Neural cell (in vitro differentiated cells): ENCODE data around the gene DNAJA3. TPM values are rescaled to one million over a fixed set of nuclear protein-coding genes. Genes with fewer than 3 reads are reported as not detected.

Source experiments
- H2AFZ ChIP-seq: fragments of 200-600, 300-800 bp; sonication (generic), shearing (Covaris generic); 2 replicates; pipeline ENCODE4 v1.6.0; 2014; ENCODE audit warnings: low read depth, mild to moderate bottlenecking, antibody characterized with exemption, low read length, moderate library complexity
- H3F3A ChIP-seq: fragments of 200-600 bp; shearing (Covaris generic); 2 replicates; pipeline ENCODE4 v1.6.1; 2016; ENCODE audit warnings: mild to moderate bottlenecking, moderate library complexity, mixed read lengths, antibody characterized with exemption, low read length; ENCODE audit not compliant: insufficient read depth, poor library complexity, severe bottlenecking
- H3K27ac ChIP-seq: fragments of 200-600, 300-800 bp; sonication (generic), shearing (Covaris generic); 2 replicates; pipeline ENCODE4 v1.5.1; 2014; ENCODE audit warnings: mild to moderate bottlenecking, low read length, moderate library complexity
- H3K27me3 ChIP-seq: fragments of 300-800, 200-600 bp; sonication (generic), shearing (Covaris generic); 2 replicates; pipeline ENCODE4 v1.6.0; 2014; ENCODE audit warnings: mild to moderate bottlenecking, low read depth, low read length, moderate library complexity; ENCODE audit not compliant: insufficient read depth
- H3K36me3 ChIP-seq: fragments of 300-800, 200-600 bp; sonication (generic), shearing (Covaris generic); 2 replicates; pipeline ENCODE4 v1.5.1; 2014; ENCODE audit warnings: mild to moderate bottlenecking, antibody characterized with exemption, low read length, moderate library complexity; ENCODE audit not compliant: insufficient read depth
- H3K4me2 ChIP-seq: fragments of 300-800, 200-600 bp; sonication (generic), shearing (Covaris generic); 2 replicates; pipeline ENCODE4 v1.6.0; 2014; ENCODE audit warnings: mild to moderate bottlenecking, low read length
- H3K4me3 ChIP-seq: fragments of 300-800, 200-600 bp; sonication (generic), shearing (Covaris generic); 2 replicates; pipeline ENCODE4 v1.5.1; 2014; ENCODE audit warnings: mild to moderate bottlenecking, low read length, moderate library complexity
- H3K79me2 ChIP-seq: fragments of 200-600 bp; shearing (Covaris generic); replicated peaks from 2 replicates; pipeline ENCODE4 v1.6.0; 2014; ENCODE audit warnings: mild to moderate bottlenecking, low read length, moderate library complexity; ENCODE audit not compliant: insufficient read depth
- H3K9ac ChIP-seq: fragments of 300-800, 200-600 bp; sonication (generic), shearing (Covaris generic); 2 replicates; pipeline ENCODE4 v1.6.1; 2016; ENCODE audit warnings: mild to moderate bottlenecking, low read length, mixed read lengths
- H3K9me2 ChIP-seq: fragments of 200-600 bp; shearing (Covaris generic); 2 replicates; pipeline ENCODE4 v1.6.1; 2016; ENCODE audit warnings: mild to moderate bottlenecking, low read length, mixed read lengths; ENCODE audit not compliant: insufficient read depth
- H3K9me3 ChIP-seq: fragments of 200-600, 300-800 bp; sonication (generic), shearing (Covaris generic); 2 replicates; pipeline ENCODE4 v1.6.1; 2016; ENCODE audit warnings: mild to moderate bottlenecking, mixed run types, low read length, moderate library complexity, mixed read lengths
- H4K20me1 ChIP-seq: fragments of 200-600 bp; shearing (Covaris generic); 2 replicates; pipeline ENCODE4 v1.6.1; 2016; ENCODE audit warnings: mild to moderate bottlenecking, mixed run types; ENCODE audit not compliant: insufficient read depth
- CTCF ChIP-seq: fragments of 450-650 bp; IDR thresholded peaks from 2 replicates; pipeline ENCODE4 v1.5.1; 2014; ENCODE audit warnings: antibody characterized with exemption, mild to moderate bottlenecking, moderate library complexity; ENCODE audit not compliant: poor library complexity, severe bottlenecking
- EP300 ChIP-seq: fragments of 450-650 bp; conservative IDR thresholded peaks from 2 replicates; pipeline ENCODE4 v1.6.1; 2014; ENCODE audit warnings: antibody characterized with exemption, mild to moderate bottlenecking, moderate library complexity; ENCODE audit not compliant: poor library complexity, severe bottlenecking
- EZH2 ChIP-seq: fragments of 200-600, 300-800 bp; shearing (Covaris generic), sonication (generic); IDR thresholded peaks from 2 replicates; pipeline ENCODE4 v1.6.1; 2014; ENCODE audit warnings: antibody characterized with exemption, low read length, borderline replicate concordance, mild to moderate bottlenecking; ENCODE audit not compliant: insufficient read depth, poor library complexity, severe bottlenecking
- MXI1 ChIP-seq: fragments of 450-650 bp; conservative IDR thresholded peaks from 2 replicates; pipeline ENCODE4 v1.6.1; 2014; ENCODE audit warnings: antibody characterized with exemption, mild to moderate bottlenecking; ENCODE audit not compliant: poor library complexity, severe bottlenecking
- POLR2AphosphoS5 ChIP-seq: IDR thresholded peaks from 2 replicates; pipeline ENCODE4 v1.6.1; 2012
- RAD21 ChIP-seq: fragments of 450-650 bp; conservative IDR thresholded peaks from 2 replicates; pipeline ENCODE4 v1.6.1; 2014; ENCODE audit warnings: antibody characterized with exemption, mild to moderate bottlenecking, moderate library complexity
- SMC3 ChIP-seq: fragments of 450-650 bp; conservative IDR thresholded peaks from 2 replicates; pipeline ENCODE4 v1.6.1; 2014; ENCODE audit warnings: antibody characterized with exemption, mild to moderate bottlenecking, moderate library complexity; ENCODE audit not compliant: poor library complexity
- TAF1 ChIP-seq: IDR thresholded peaks from 2 replicates; pipeline ENCODE4 v1.6.1; 2012; ENCODE audit warnings: low read depth
- polyA plus RNA-seq: library from polyadenylated mRNA; depleted of rRNA; stranded (reverse); fragments of >200 nt; gene quantifications from 2 replicates; pipeline ENCODE4 v1.2.3, GENCODE V29; 2014
- TF ChIP-seq, protein P1 (sequence below): IDR thresholded peaks from 2 replicates; pipeline ENCODE4 v1.6.1; 2012; ENCODE audit warnings: borderline replicate concordance

DNAJA3 gene
- polyA plus RNA-seq, 1 donor from 2014 or later, result 44.8 TPM

DNA sequence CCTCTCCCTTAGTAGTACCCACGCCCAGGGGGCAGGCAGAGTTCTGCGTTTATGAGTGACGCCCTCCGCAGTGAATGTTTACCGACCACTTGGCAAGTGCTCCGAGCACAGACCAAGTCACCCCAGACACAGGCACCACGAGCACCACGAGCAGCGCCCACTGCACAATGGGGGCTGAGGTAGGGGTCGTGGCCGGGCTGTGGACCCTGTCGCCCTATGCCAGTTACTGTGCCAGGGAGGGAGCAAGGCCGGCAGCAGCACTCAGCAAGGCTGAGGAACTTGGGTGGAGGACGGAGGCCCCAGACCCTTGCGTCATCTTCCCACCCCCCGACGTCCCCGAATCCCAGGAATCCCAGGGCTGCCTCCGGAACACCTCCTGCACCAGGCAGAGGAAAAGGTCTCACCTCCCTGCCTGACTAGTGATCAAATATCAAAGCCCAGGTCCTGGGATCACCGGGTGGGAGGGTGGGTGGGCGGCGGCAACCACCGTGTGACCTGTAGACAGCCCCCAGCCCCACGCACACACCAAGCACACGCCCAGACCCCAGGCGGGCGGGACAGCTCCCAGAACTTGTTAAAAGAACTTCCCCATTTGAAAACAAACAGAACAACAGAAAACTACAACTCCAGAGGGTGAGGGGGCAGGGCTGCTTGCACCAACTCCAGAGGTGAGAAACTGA, 48.6 kb upstream of the DNAJA3 start:
- H3K9me2 ChIP-seq, result no peaks in the 10 kb centered on the region
- no peak overlapping the region for H3K9ac ChIP-seq
- peaks cover 6% of the 10 kb centered on the region for H3K27me3 ChIP-seq
- H2AFZ ChIP-seq, result no peak overlapping the region
- TF ChIP-seq POLR2AphosphoS5 (no peak), CTCF (no peak), TAF1 (no peak), EP300 (no peak)
- H3K4me2 ChIP-seq, result no peak overlapping the region
- H4K20me1 ChIP-seq, result no peaks in the 10 kb centered on the region
- H3K79me2 ChIP-seq, result no peaks in the 10 kb centered on the region
- no peak overlapping the region for H3K27ac ChIP-seq
- no peak overlapping the region for H3K4me3 ChIP-seq
- H3K9me3 ChIP-seq, result no peaks in the 10 kb centered on the region
- H3K36me3 ChIP-seq, result no peaks in the 10 kb centered on the region
- H3F3A ChIP-seq, result no peaks in the 10 kb centered on the region

- H3K36me3 ChIP-seq, result no peaks in the 10 kb centered on the region
Measured at GRCh38 chr16:4377573-4378154, 48.0 kb upstream of the DNAJA3 start.

More at GRCh38 chr16:4377573-4378154, 48.0 kb upstream of the DNAJA3 start:
- Histone ChIP-seq H3K79me2 (no peaks in the 10 kb centered on the region), H3K4me2 (no peak overlapping the region), H3K9ac (no peak overlapping the region), H3K27me3 (no peaks in the 10 kb centered on the region), H3K9me2 (no peaks in the 10 kb centered on the region), H3K27ac (no peak overlapping the region), H4K20me1 (no peaks in the 10 kb centered on the region), H3K4me3 (no peak overlapping the region), H3K9me3 (no peaks in the 10 kb centered on the region), H2AFZ (no peak overlapping the region), H3F3A (no peaks in the 10 kb centered on the region)
- TF ChIP-seq CTCF (no peak), TAF1 (no peak), EZH2 (no peak), POLR2AphosphoS5 (no peak), EP300 (no peak), RAD21 (no peak), SMC3 (no peak), MXI1 (no peak)
- TF ChIP-seq, protein P1, sequence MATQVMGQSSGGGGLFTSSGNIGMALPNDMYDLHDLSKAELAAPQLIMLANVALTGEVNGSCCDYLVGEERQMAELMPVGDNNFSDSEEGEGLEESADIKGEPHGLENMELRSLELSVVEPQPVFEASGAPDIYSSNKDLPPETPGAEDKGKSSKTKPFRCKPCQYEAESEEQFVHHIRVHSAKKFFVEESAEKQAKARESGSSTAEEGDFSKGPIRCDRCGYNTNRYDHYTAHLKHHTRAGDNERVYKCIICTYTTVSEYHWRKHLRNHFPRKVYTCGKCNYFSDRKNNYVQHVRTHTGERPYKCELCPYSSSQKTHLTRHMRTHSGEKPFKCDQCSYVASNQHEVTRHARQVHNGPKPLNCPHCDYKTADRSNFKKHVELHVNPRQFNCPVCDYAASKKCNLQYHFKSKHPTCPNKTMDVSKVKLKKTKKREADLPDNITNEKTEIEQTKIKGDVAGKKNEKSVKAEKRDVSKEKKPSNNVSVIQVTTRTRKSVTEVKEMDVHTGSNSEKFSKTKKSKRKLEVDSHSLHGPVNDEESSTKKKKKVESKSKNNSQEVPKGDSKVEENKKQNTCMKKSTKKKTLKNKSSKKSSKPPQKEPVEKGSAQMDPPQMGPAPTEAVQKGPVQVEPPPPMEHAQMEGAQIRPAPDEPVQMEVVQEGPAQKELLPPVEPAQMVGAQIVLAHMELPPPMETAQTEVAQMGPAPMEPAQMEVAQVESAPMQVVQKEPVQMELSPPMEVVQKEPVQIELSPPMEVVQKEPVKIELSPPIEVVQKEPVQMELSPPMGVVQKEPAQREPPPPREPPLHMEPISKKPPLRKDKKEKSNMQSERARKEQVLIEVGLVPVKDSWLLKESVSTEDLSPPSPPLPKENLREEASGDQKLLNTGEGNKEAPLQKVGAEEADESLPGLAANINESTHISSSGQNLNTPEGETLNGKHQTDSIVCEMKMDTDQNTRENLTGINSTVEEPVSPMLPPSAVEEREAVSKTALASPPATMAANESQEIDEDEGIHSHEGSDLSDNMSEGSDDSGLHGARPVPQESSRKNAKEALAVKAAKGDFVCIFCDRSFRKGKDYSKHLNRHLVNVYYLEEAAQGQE, result no peak
